Transverse colon (tissue), 3 donors: ENCODE data around the gene ALDOB.

Source experiments
- EP300 ChIP-seq: sonication (generic); formaldehyde crosslinking; IDR thresholded peaks from one replicate; pipeline ENCODE4 v1.6.1; 2017; ENCODE audit warnings: antibody characterized with exemption, low read depth
- POLR2A ChIP-seq: fragments of 450-650 bp; IDR thresholded peaks from one replicate; pipeline ENCODE4 v1.6.1; 2016; ENCODE audit warnings: antibody characterized with exemption, mild to moderate bottlenecking, moderate library complexity
- TF ChIP-seq, protein P1 (sequence below), 5 experiments: fragments of 200-600 bp in 3 of 5; fragments of 450-650 bp in 2 of 5; sonication (generic) in 3 of 5; IDR thresholded peaks; 1 replicate in 2 of 5; 2 replicates in 3 of 5; pipeline ENCODE4 v1.5.1; 2016 to 2017; ENCODE audit warnings: antibody characterized with exemption in 5 of 5, inconsistent platforms in 3 of 5, mild to moderate bottlenecking in 2 of 5, moderate library complexity in 1 of 5

DNA sequence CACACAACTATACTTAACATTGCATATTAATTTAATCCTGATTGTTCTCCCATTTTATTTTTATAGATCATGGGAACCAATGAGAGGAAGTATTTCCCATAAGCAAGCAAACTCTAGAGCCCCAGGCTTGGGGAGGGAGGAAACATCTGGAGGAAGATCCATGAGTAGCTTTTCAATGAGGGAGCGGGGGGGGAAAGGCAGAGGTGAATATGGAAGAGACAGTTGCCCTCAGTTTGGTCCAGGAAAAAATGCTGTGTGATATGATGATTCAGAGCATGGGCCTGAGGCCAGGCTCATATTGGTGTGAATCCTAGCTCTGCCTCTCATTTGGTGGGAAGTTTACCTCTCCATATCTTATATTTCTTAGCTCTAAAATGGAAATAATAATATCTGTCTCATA lies 42.2 kb upstream of the ALDOB start:
- no peak for TF ChIP-seq POLR2A
- TF ChIP-seq EP300 = no peak
- TF ChIP-seq, protein P1, sequence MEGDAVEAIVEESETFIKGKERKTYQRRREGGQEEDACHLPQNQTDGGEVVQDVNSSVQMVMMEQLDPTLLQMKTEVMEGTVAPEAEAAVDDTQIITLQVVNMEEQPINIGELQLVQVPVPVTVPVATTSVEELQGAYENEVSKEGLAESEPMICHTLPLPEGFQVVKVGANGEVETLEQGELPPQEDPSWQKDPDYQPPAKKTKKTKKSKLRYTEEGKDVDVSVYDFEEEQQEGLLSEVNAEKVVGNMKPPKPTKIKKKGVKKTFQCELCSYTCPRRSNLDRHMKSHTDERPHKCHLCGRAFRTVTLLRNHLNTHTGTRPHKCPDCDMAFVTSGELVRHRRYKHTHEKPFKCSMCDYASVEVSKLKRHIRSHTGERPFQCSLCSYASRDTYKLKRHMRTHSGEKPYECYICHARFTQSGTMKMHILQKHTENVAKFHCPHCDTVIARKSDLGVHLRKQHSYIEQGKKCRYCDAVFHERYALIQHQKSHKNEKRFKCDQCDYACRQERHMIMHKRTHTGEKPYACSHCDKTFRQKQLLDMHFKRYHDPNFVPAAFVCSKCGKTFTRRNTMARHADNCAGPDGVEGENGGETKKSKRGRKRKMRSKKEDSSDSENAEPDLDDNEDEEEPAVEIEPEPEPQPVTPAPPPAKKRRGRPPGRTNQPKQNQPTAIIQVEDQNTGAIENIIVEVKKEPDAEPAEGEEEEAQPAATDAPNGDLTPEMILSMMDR (IDR thresholded peaks at IDR 0.05) = no peak
